HCT116 (cell line): Measurements from ENCODE around the gene NET1. TPM values are rescaled to one million over a fixed set of nuclear protein-coding genes. Genes with fewer than 3 reads are reported as not detected.

Experiments used
- ATAC-seq: fragments of 200-7000 bp; cut with Tn5 transposase; 2 replicates; pipeline ENCODE4 v1.9.1; 2020; ENCODE audit warnings: mild to moderate bottlenecking, moderate library complexity
- BruUV-seq: library from RNA; stranded (reverse); fragments of 400-500 nt; replicated peaks from 2 replicates; lab custom pipeline; 2021; lab: Mats Ljungman, UMichigan
- CTCF ChIA-PET: fragments of 300-600 bp; sonication (Branson Sonifier 250); formaldehyde crosslinking; loops from one replicate; lab custom pipeline; 2021; ENCODE audit warnings: antibody characterized with exemption; lab: Charles Lee
- POLR2A ChIA-PET: fragments of 300-600, 350-600 bp; sonication (Branson Sonifier 250); formaldehyde crosslinking; loops from one replicate; lab custom pipeline; 2021; ENCODE audit warnings: antibody characterized with exemption; lab: Charles Lee
- RAD21 ChIA-PET, 2 experiments: fragments of 300-600 bp; sonication (Branson Sonifier 250); formaldehyde crosslinking; loops; one replicate each; lab custom pipeline; 2023; ENCODE audit warnings: low total read pairs in 2 of 2; ENCODE audit not compliant: uncharacterized antibody in 2 of 2, unreplicated experiment in 2 of 2, low non-redundant PET in 1 of 2; lab: Charles Lee
- DNase-seq: peaks from one replicate; pipeline ENCODE4 v3.0.0-alpha.2; 2010; ENCODE audit warnings: low read depth, low spot score
- H2AFZ ChIP-seq: fragments of 200-600 bp; shearing (Covaris generic), sonication (generic); 2 replicates; pipeline ENCODE4 v1.6.1; 2017; ENCODE audit warnings: low read depth, mixed run types, mixed read lengths, antibody characterized with exemption, low read length; ENCODE audit not compliant: poor library complexity, severe bottlenecking
- H3K27ac ChIP-seq: 2 replicates; pipeline ENCODE4 v1.5.1; 2012; ENCODE audit warnings: low read depth, low read length
- H3K27me3 ChIP-seq: fragments of 200-600 bp; sonication (generic); 2 replicates; pipeline ENCODE4 v1.6.1; 2016; ENCODE audit warnings: mixed run types, low read length, mixed read lengths; ENCODE audit not compliant: insufficient read depth
- H3K36me3 ChIP-seq, 2 experiments: fragments of 200-500 bp in 1 of 2; fragments of 200-600 bp in 1 of 2; sonication (Bioruptor generic) in 1 of 2; sonication (generic) in 1 of 2; 2 replicates each; pipeline versions ENCODE4 v1.5.1 to v1.6.1; 2014 to 2016; ENCODE audit warnings: low read length in 2 of 2, inconsistent platforms in 1 of 2, mixed read lengths in 1 of 2, mixed run types in 1 of 2; ENCODE audit not compliant: insufficient read depth in 2 of 2, control insufficient read depth in 1 of 2
- H3K4me1 ChIP-seq, 2 experiments: fragments of 200-600 bp in 1 of 2; sonication (generic) in 1 of 2; 2 replicates each; pipeline versions ENCODE4 v1.5.1 to v1.6.1; 2012 to 2017; ENCODE audit warnings: low read length in 2 of 2, inconsistent platforms in 1 of 2, mild to moderate bottlenecking in 1 of 2, mixed read lengths in 1 of 2, mixed run types in 1 of 2, moderate library complexity in 1 of 2; ENCODE audit not compliant: insufficient read depth in 2 of 2, control insufficient read depth in 1 of 2
- H3K4me2 ChIP-seq: fragments of 200-600 bp; sonication (generic); 2 replicates; pipeline ENCODE4 v1.6.1; 2017; ENCODE audit warnings: mixed run types, low read length, mixed read lengths
- H3K4me3 ChIP-seq, 2 experiments: fragments of 200-600 bp in 1 of 2; sonication (generic) in 1 of 2; replicated peaks in 1 of 2; 2 replicates each; pipeline ENCODE4 v1.5.1; 2011 to 2016; ENCODE audit warnings: low read length in 2 of 2, control low read depth in 1 of 2, low read depth in 1 of 2, mild to moderate bottlenecking in 1 of 2, mixed read lengths in 1 of 2, mixed run types in 1 of 2
- H3K79me2 ChIP-seq: fragments of 200-600 bp; sonication (generic); 2 replicates; pipeline ENCODE4 v1.6.1; 2017; ENCODE audit warnings: mild to moderate bottlenecking, mixed run types, low read length, moderate library complexity, mixed read lengths; ENCODE audit not compliant: insufficient read depth
- H3K9ac ChIP-seq: fragments of 200-600 bp; sonication (generic); 2 replicates; pipeline ENCODE4 v1.6.1; 2016; ENCODE audit warnings: low read length, mixed read lengths
- H3K9me2 ChIP-seq: fragments of 200-600 bp; sonication (generic), shearing (Covaris generic); 2 replicates; pipeline ENCODE4 v1.6.1; 2017; ENCODE audit warnings: mixed run types, mild to moderate bottlenecking, moderate library complexity; ENCODE audit not compliant: insufficient read depth
- H3K9me3 ChIP-seq, 2 experiments: fragments of 200-500 bp in 1 of 2; fragments of 200-600 bp in 1 of 2; sonication (Bioruptor generic) in 1 of 2; sonication (generic) in 1 of 2; 2 replicates each; pipeline ENCODE4 v1.6.1; 2014 to 2017; ENCODE audit warnings: low read length in 2 of 2, mixed read lengths in 2 of 2, inconsistent platforms in 1 of 2, low read depth in 1 of 2, mild to moderate bottlenecking in 1 of 2, mixed run types in 1 of 2, moderate library complexity in 1 of 2; ENCODE audit not compliant: control insufficient read depth in 1 of 2, insufficient read depth in 1 of 2
- H4K20me1 ChIP-seq: fragments of 200-600 bp; sonication (generic), shearing (Covaris generic); 2 replicates; pipeline ENCODE4 v1.6.1; 2017; ENCODE audit warnings: mixed run types, mild to moderate bottlenecking, moderate library complexity; ENCODE audit not compliant: insufficient read depth
- ATF3 ChIP-seq: IDR thresholded peaks from 2 replicates; pipeline ENCODE4 v1.6.1; 2012
- CEBPB ChIP-seq: IDR thresholded peaks from 2 replicates; pipeline ENCODE4 v1.6.1; 2012; ENCODE audit warnings: low read depth
- EGR1 ChIP-seq: IDR thresholded peaks from 2 replicates; pipeline ENCODE4 v1.6.1; 2012; ENCODE audit warnings: low read depth
- ELF1 ChIP-seq: IDR thresholded peaks from 2 replicates; pipeline ENCODE4 v1.6.1; 2012; ENCODE audit warnings: low read depth, borderline replicate concordance
- EZH2phosphoT487 ChIP-seq: fragments of 200-600 bp; IDR thresholded peaks from 2 replicates; pipeline ENCODE4 v1.6.1; 2018; ENCODE audit warnings: antibody characterized with exemption, borderline replicate concordance
- FOSL1 ChIP-seq: IDR thresholded peaks from 2 replicates; pipeline ENCODE4 v1.6.1; 2012; ENCODE audit warnings: low read depth
- JUND ChIP-seq: IDR thresholded peaks from 2 replicates; pipeline ENCODE4 v1.6.1; 2012
- POLR2A ChIP-seq: IDR thresholded peaks from 2 replicates; pipeline ENCODE4 v1.7.0; 2011; ENCODE audit warnings: borderline replicate concordance; ENCODE audit not compliant: insufficient read depth, insufficient read length; ENCODE audit errors: extremely low read depth
- POLR2AphosphoS5 ChIP-seq: IDR thresholded peaks from 2 replicates; pipeline ENCODE4 v1.6.1; 2011; ENCODE audit warnings: mild to moderate bottlenecking, low read depth, low read length, moderate library complexity
- REST ChIP-seq: IDR thresholded peaks from 2 replicates; pipeline ENCODE4 v1.6.1; 2012; ENCODE audit warnings: low read depth
- SP1 ChIP-seq: IDR thresholded peaks from 2 replicates; pipeline ENCODE4 v1.6.1; 2012; ENCODE audit warnings: low read depth
- SRF ChIP-seq: IDR thresholded peaks from 2 replicates; pipeline ENCODE4 v1.6.1; 2012; ENCODE audit warnings: low read depth
- TCF7L2 ChIP-seq: IDR thresholded peaks from 2 replicates; pipeline ENCODE4 v1.7.0; 2011; ENCODE audit warnings: borderline replicate concordance, inconsistent platforms; ENCODE audit not compliant: insufficient read depth, insufficient read length; ENCODE audit errors: extremely low read depth
- YY1 ChIP-seq: IDR thresholded peaks from 2 replicates; pipeline ENCODE4 v1.6.1; 2011; ENCODE audit warnings: low read length, low read depth, moderate library complexity, mild to moderate bottlenecking; ENCODE audit not compliant: insufficient replicate concordance; ENCODE audit errors: extremely low read depth
- ZBTB33 ChIP-seq: IDR thresholded peaks from 2 replicates; pipeline ENCODE4 v1.6.1; 2011; ENCODE audit warnings: mild to moderate bottlenecking, low read length, moderate library complexity; ENCODE audit not compliant: insufficient replicate concordance; ENCODE audit errors: extremely low read depth
- ZFX ChIP-seq: fragments of 450-650 bp; IDR thresholded peaks from 2 replicates; pipeline ENCODE4 v1.6.1; 2017
- ZNF274 ChIP-seq: fragments of 200-500 bp; sonication (Bioruptor generic); IDR thresholded peaks from 2 replicates; pipeline ENCODE4 v1.6.1; 2014; ENCODE audit warnings: mild to moderate bottlenecking, low read depth, low read length, inconsistent platforms
- intact Hi-C: fragments of 100-400 bp; cut with micrococcal nuclease; formaldehyde crosslinking; loops from 2 replicates; pipeline ENCODE4 v1.10.0; 2022
- total RNA-seq: library from RNA; stranded (reverse); gene quantifications from one replicate; pipeline ENCODE4 v1.2.1, GENCODE V29; 2021; ENCODE audit not compliant: unreplicated experiment
- TF ChIP-seq, protein P1 (sequence below): IDR thresholded peaks from 2 replicates; pipeline ENCODE4 v1.6.1; 2012

The NET1 gene
- total RNA-seq, 1 experiment from 2014 or later: 51.2 TPM

DNA sequence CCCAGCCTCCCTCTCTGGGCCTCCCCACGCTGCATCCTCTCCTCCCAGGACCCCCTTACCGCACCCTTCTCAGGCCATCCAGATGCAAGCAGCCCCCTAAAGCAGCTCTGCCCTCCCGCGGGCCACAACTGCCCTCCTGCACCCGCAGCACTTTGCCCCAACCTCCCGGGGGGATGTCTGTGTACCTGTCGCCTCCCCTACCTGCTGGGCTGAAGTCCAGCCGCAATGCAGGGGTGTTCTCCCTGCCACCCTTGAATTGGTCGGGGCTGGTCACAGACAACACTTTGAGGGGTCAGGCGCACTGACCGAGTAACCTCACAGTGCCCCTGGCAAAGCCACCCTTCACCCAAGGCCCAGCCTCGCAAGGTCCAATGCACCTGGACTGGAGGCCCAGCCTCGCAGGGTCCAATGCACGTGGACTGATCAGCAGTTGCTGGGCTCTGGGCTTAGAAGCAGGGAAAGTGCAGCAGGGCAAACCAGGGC, 95.3 kb downstream of the NET1 start:
- H3K4me2 ChIP-seq: no peak overlapping the region
- no TSS peak for BruUV-seq
- intact Hi-C loops: no loop called here

More for the DNA sequence above, 95.3 kb downstream of the NET1 start:
- no peak for TF ChIP-seq POLR2AphosphoS5
- TF ChIP-seq YY1: no peak
- TF ChIP-seq ZFX: no peak
- no peak for TF ChIP-seq ZBTB33
- TF ChIP-seq, protein P1, sequence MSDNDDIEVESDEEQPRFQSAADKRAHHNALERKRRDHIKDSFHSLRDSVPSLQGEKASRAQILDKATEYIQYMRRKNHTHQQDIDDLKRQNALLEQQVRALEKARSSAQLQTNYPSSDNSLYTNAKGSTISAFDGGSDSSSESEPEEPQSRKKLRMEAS: no peak
- TF ChIP-seq POLR2A: no peak
- TF ChIP-seq ZNF274: no peak
- no peak for TF ChIP-seq JUND
- no peak for TF ChIP-seq EGR1
- no peak for TF ChIP-seq SP1
- no peak for TF ChIP-seq ELF1
- no peak for TF ChIP-seq EZH2phosphoT487
- no peak for TF ChIP-seq CEBPB
- TF ChIP-seq REST: no peak
- no peak for TF ChIP-seq FOSL1
- no peak for TF ChIP-seq SRF
- no peak for TF ChIP-seq TCF7L2
- TF ChIP-seq ATF3: no peak
- TF ChIP-seq, all 23 proteins: peak for 0
- POLR2A ChIA-PET: no interaction called here
- no peak overlapping the region for H3K4me3 ChIP-seq
- RAD21 ChIA-PET: no interaction called here
- DNase-seq (no peak), ATAC-seq (no peak)
- peaks cover 0 to 3% of the 10 kb centered on the region in 2 experiments; a peak in 1 of 4 replicates for H3K4me1 ChIP-seq
- no peaks in the 10 kb centered on the region for H3K9me2 ChIP-seq
- H3K79me2 ChIP-seq: no peaks in the 10 kb centered on the region
- CTCF ChIA-PET: no interaction called here
- no peaks in the 10 kb centered on the region for H4K20me1 ChIP-seq
- peaks cover 9% of the 10 kb centered on the region; the same call in 1 of the 2 replicates for H3K27me3 ChIP-seq
- no peak overlapping the region for H3K27ac ChIP-seq
- H3K9ac ChIP-seq: no peak overlapping the region
- H2AFZ ChIP-seq: no peak overlapping the region
- no peaks in the 10 kb centered on the region for H3K9me3 ChIP-seq
- no peaks in the 10 kb centered on the region for H3K36me3 ChIP-seq
